PC-9 (cell line): ENCODE data around the gene BMAL1. TPM values are rescaled to one million over a fixed set of nuclear protein-coding genes. Genes with fewer than 3 reads are reported as not detected.

Source experiments
- BruUV-seq: library from RNA; stranded (reverse); fragments of 400-500 nt; replicated peaks from 2 replicates; lab custom pipeline; 2021; lab: Mats Ljungman, UMichigan
- CTCF ChIA-PET: fragments of 300-600 bp; sonication (Branson Sonifier 250); formaldehyde crosslinking; loops from one replicate; lab custom pipeline; 2022; ENCODE audit warnings: antibody characterized with exemption; lab: Charles Lee
- POLR2A ChIA-PET: fragments of 300-600 bp; sonication (Branson Sonifier 250); formaldehyde crosslinking; loops from one replicate; lab custom pipeline; 2022; ENCODE audit warnings: antibody characterized with exemption; ENCODE audit not compliant: unreplicated experiment; lab: Charles Lee
- DNase-seq, 2 experiments: peaks; one replicate each; pipeline versions ENCODE4 v3.0.0 to v3.0.0-alpha.2; 2015 to 2022; ENCODE audit warnings: mixed read lengths in 1 of 2
- H2AFZ ChIP-seq: fragments of 200-600 bp; sonication (generic); 2 replicates; pipeline ENCODE4 v1.8.1; 2017; ENCODE audit warnings: antibody characterized with exemption
- H3F3A ChIP-seq: fragments of 200-600 bp; sonication (generic); 2 replicates; pipeline ENCODE4 v1.8.1; 2017; ENCODE audit warnings: antibody characterized with exemption, mild to moderate bottlenecking, low read depth; ENCODE audit not compliant: insufficient read depth
- H3K27ac ChIP-seq: fragments of 200-600 bp; sonication (generic); 2 replicates; pipeline ENCODE4 v1.6.1; 2016; ENCODE audit warnings: mixed run types
- H3K27me3 ChIP-seq: fragments of 200-600 bp; sonication (generic); 2 replicates; pipeline ENCODE4 v1.6.1; 2016; ENCODE audit warnings: low read depth, mixed run types; ENCODE audit not compliant: insufficient read depth
- H3K36me3 ChIP-seq: fragments of 200-600 bp; sonication (generic); 2 replicates; pipeline ENCODE4 v1.6.1; 2016; ENCODE audit warnings: low read depth, mixed run types
- H3K4me1 ChIP-seq: fragments of 200-600 bp; sonication (generic); replicated peaks from 2 replicates; pipeline ENCODE4 v1.6.1; 2016; ENCODE audit warnings: mixed run types; ENCODE audit not compliant: insufficient read depth
- H3K4me2 ChIP-seq: fragments of 200-600 bp; sonication (generic); 2 replicates; pipeline ENCODE4 v1.6.1; 2017; ENCODE audit warnings: mixed run types
- H3K4me3 ChIP-seq: fragments of 200-600 bp; sonication (generic); 2 replicates; pipeline ENCODE4 v1.6.1; 2016; ENCODE audit warnings: mixed run types
- H3K79me2 ChIP-seq: fragments of 200-600 bp; sonication (generic); 2 replicates; pipeline ENCODE4 v1.6.1; 2017; ENCODE audit warnings: low read depth, mixed run types
- H3K9me2 ChIP-seq: fragments of 200-600 bp; sonication (generic); 2 replicates; pipeline ENCODE4 v1.8.1; 2017; ENCODE audit warnings: mild to moderate bottlenecking; ENCODE audit not compliant: insufficient read depth
- H3K9me3 ChIP-seq: fragments of 200-600 bp; sonication (generic); 2 replicates; pipeline ENCODE4 v1.8.1; 2016; ENCODE audit warnings: low read depth; ENCODE audit not compliant: insufficient read depth
- H4K20me1 ChIP-seq: fragments of 200-600 bp; sonication (generic); 2 replicates; pipeline ENCODE4 v1.8.1; 2017; ENCODE audit not compliant: insufficient read depth
- EZH2 ChIP-seq: fragments of 200-600 bp; sonication (generic); IDR thresholded peaks from 2 replicates; pipeline ENCODE4 v1.8.0; 2017; ENCODE audit warnings: antibody characterized with exemption, low read depth
- intact Hi-C: fragments of 100-400 bp; cut with micrococcal nuclease; formaldehyde crosslinking; loops from one replicate; pipeline ENCODE4 v1.10.0; 2022; ENCODE audit not compliant: unreplicated experiment
- total RNA-seq: library from RNA; stranded (reverse); gene quantifications from 2 replicates; pipeline ENCODE4 v1.2.3, GENCODE V29; 2021
- TF ChIP-seq, protein P1 (sequence below): fragments of 200-600 bp; sonication (generic); conservative IDR thresholded peaks from 2 replicates; pipeline ENCODE4 v1.6.1; 2017; ENCODE audit warnings: mixed run types, antibody characterized with exemption, mild to moderate bottlenecking, moderate library complexity

Gene BMAL1
- total RNA-seq, 1 experiment from 2014 or later: 15.0 TPM

GRCh38 chr11:13236626-13237025 is 41.0 kb upstream of the BMAL1 start:
- Histone ChIP-seq H3K9me2 (no peaks in the 10 kb centered on the region), H3K27ac (no peak overlapping the region), H3K4me2 (no peak overlapping the region), H3K4me3 (no peak overlapping the region), H3K27me3 (no peaks in the 10 kb centered on the region), H3K36me3 (no peaks in the 10 kb centered on the region), H4K20me1 (no peaks in the 10 kb centered on the region), H3K4me1 (no peaks in the 10 kb centered on the region), H3K79me2 (no peaks in the 10 kb centered on the region), H2AFZ (no peak overlapping the region), H3F3A (no peaks in the 10 kb centered on the region), H3K9me3 (no peaks in the 10 kb centered on the region)
- POLR2A ChIA-PET: interaction anchor here (0.6 kb wide), 1 partner anchor 226 kb away, joined by 3 read pairs; the partner anchor contains the start of gene BTBD10
- no TSS peak for BruUV-seq
- TF ChIP-seq, protein P1, sequence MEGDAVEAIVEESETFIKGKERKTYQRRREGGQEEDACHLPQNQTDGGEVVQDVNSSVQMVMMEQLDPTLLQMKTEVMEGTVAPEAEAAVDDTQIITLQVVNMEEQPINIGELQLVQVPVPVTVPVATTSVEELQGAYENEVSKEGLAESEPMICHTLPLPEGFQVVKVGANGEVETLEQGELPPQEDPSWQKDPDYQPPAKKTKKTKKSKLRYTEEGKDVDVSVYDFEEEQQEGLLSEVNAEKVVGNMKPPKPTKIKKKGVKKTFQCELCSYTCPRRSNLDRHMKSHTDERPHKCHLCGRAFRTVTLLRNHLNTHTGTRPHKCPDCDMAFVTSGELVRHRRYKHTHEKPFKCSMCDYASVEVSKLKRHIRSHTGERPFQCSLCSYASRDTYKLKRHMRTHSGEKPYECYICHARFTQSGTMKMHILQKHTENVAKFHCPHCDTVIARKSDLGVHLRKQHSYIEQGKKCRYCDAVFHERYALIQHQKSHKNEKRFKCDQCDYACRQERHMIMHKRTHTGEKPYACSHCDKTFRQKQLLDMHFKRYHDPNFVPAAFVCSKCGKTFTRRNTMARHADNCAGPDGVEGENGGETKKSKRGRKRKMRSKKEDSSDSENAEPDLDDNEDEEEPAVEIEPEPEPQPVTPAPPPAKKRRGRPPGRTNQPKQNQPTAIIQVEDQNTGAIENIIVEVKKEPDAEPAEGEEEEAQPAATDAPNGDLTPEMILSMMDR: no peak
- no peak for TF ChIP-seq EZH2
- intact Hi-C loops: no loop called here
- no peak for DNase-seq
- CTCF ChIA-PET: no interaction called here

GRCh38 chr11:13237761-13238160 is 39.8 kb upstream of the BMAL1 start:
- no peak overlapping the region for H3K4me3 ChIP-seq
- H3K9me3 ChIP-seq: no peaks in the 10 kb centered on the region

GRCh38 chr11:13238879-13239514 is 38.6 kb upstream of the BMAL1 start:
- no peak for DNase-seq
- POLR2A ChIA-PET: no interaction called here
- intact Hi-C loops: loop anchor here (1.0 to 2.0 kb wide), 2 partner anchors 26 to 105 kb away; no protein-coding TSS in a partner anchor
- no peak overlapping the region for H3K27ac ChIP-seq
- no peaks in the 10 kb centered on the region for H3K9me2 ChIP-seq
- H4K20me1 ChIP-seq: no peaks in the 10 kb centered on the region
- no peaks in the 10 kb centered on the region for H3K9me3 ChIP-seq
- no peaks in the 10 kb centered on the region for H3F3A ChIP-seq
- TF ChIP-seq, protein P1: peak; percentile 83
- TF ChIP-seq EZH2: no peak
- no peaks in the 10 kb centered on the region for H3K79me2 ChIP-seq
- no peaks in the 10 kb centered on the region for H3K27me3 ChIP-seq
- no peaks in the 10 kb centered on the region for H3K4me1 ChIP-seq
- CTCF ChIA-PET: no interaction called here
- H3K36me3 ChIP-seq: no peaks in the 10 kb centered on the region
- H3K4me3 ChIP-seq: no peak overlapping the region
- BruUV-seq: no TSS peak
- no peak overlapping the region for H3K4me2 ChIP-seq
- no peak overlapping the region for H2AFZ ChIP-seq

More at GRCh38 chr11:13237761-13238160, 39.8 kb upstream of the BMAL1 start:
- H2AFZ ChIP-seq: no peak overlapping the region
- CTCF ChIA-PET: no interaction called here
- H3K9me2 ChIP-seq: no peaks in the 10 kb centered on the region
- H3K27ac ChIP-seq: no peak overlapping the region
- DNase-seq: no peak
- no peak overlapping the region for H3K4me2 ChIP-seq
- H3K36me3 ChIP-seq: no peaks in the 10 kb centered on the region
- intact Hi-C loops: loop anchor here (2.0 kb wide), 1 partner anchor 25 kb away; no protein-coding TSS in a partner anchor
- H3F3A ChIP-seq: no peaks in the 10 kb centered on the region
- TF ChIP-seq, protein P1: no peak
- TF ChIP-seq EZH2: no peak
- no peaks in the 10 kb centered on the region for H4K20me1 ChIP-seq
- no peaks in the 10 kb centered on the region for H3K79me2 ChIP-seq
- no peaks in the 10 kb centered on the region for H3K27me3 ChIP-seq
- no TSS peak for BruUV-seq
- H3K4me1 ChIP-seq: no peaks in the 10 kb centered on the region
- POLR2A ChIA-PET: no interaction called here
